CD4-positive, alpha-beta T cell treated with Interleukin-21 for 1 hour (primary cell): Measurements from ENCODE around the gene SYNE2.

Experiments
- DNase-seq: peaks from one replicate; pipeline ENCODE4 v3.0.0-alpha.2; 2020

SYNE2 gene

GRCh38 chr14:63960926-63961567, 108.2 kb downstream of the SYNE2 start:
- no peak for DNase-seq

- DNase-seq: no peak
Measured at GRCh38 chr14:63962906-63963305, 110.1 kb downstream of the SYNE2 start.

- no peak for DNase-seq
Measured at GRCh38 chr14:63963439-63963838, 110.6 kb downstream of the SYNE2 start.

GRCh38 chr14:63964113-63964512, 111.3 kb downstream of the SYNE2 start:
- DNase-seq: no peak

- no peak for DNase-seq
Measured at GRCh38 chr14:63966407-63966806, 113.6 kb downstream of the SYNE2 start.

- no peak for DNase-seq
Measured at GRCh38 chr14:63972323-63972932, 119.6 kb downstream of the SYNE2 start.

- DNase-seq: no peak
Measured at GRCh38 chr14:63974176-63974575, 121.4 kb downstream of the SYNE2 start.

GRCh38 chr14:63981569-63981968, 128.8 kb downstream of the SYNE2 start:
- no peak for DNase-seq

GRCh38 chr14:63982156-63982555, 129.4 kb downstream of the SYNE2 start:
- DNase-seq: no peak

- no peak for DNase-seq
Measured at GRCh38 chr14:63982629-63983028, 129.8 kb downstream of the SYNE2 start.

- no peak for DNase-seq
Measured at GRCh38 chr14:63986789-63987533, 134.2 kb downstream of the SYNE2 start.

- no peak for DNase-seq
Measured at GRCh38 chr14:63988579-63988978, 135.8 kb downstream of the SYNE2 start.

GRCh38 chr14:63991833-63992232, 139.0 kb downstream of the SYNE2 start:
- DNase-seq: peak; percentile 4

GRCh38 chr14:63992858-63993257, 140.1 kb downstream of the SYNE2 start:
- no peak for DNase-seq

GRCh38 chr14:63993992-63994391, 141.2 kb downstream of the SYNE2 start:
- peak; percentile 20 for DNase-seq

- DNase-seq: no peak
Measured at GRCh38 chr14:63995285-63995684, 142.5 kb downstream of the SYNE2 start.

- DNase-seq: no peak
Measured at GRCh38 chr14:63996016-63996415, 143.2 kb downstream of the SYNE2 start.

- no peak for DNase-seq
Measured at GRCh38 chr14:63996625-63997220, 143.9 kb downstream of the SYNE2 start.

GRCh38 chr14:64000749-64001148, 147.9 kb downstream of the SYNE2 start:
- DNase-seq: no peak

- DNase-seq: no peak
Measured at GRCh38 chr14:64005822-64006221, 153.0 kb downstream of the SYNE2 start.

GRCh38 chr14:64008016-64008415, 155.2 kb downstream of the SYNE2 start:
- DNase-seq: no peak

- DNase-seq: no peak
Measured at GRCh38 chr14:64012003-64012402, 159.2 kb downstream of the SYNE2 start.

- no peak for DNase-seq
Measured at GRCh38 chr14:64012720-64013119, 159.9 kb downstream of the SYNE2 start.

- no peak for DNase-seq
Measured at GRCh38 chr14:64025479-64025878, 172.7 kb downstream of the SYNE2 start.
